Measurements from ENCODE around the gene ZNF134. TPM values are rescaled to one million over a fixed set of nuclear protein-coding genes. Genes with fewer than 3 reads are reported as not detected.

ZNF134 gene
- total RNA-seq, 1 donor from 2014 or later, result 17.4 TPM

DNA sequence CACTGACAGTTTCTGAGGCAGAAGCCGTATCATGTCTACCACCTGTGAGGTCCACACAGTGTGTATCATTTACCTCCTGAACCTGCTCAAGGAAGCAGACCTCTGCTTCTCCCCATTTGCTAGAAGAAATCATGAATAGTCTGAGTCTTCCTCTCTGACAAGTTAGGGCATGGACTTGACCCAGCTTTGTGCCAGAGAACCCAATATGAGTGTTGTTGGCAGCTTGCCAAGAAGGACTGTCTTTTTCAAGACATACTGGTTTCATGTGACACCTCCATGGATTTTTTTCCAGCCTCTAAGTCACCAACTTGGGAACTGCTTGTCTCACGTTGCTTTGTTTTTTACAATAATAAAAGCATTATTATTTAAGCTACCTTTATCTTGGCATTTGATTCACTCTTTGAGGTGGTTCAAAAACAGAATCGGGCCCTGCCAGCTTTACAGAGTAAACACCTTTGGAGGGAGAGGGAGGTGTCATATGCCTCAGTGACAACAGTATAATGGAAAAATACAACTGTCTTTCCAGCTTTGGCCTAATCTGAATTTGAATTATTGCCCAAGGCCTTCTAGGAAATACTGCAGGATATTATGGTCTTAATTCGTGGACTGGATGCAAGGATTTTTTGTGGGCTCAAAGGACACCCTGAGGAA is 28.5 kb downstream of the ZNF134 start:
- intact Hi-C loops (cut with DNase I), result no loop called here
- H3K4me3 ChIP-seq, result no peak overlapping the region
- no peak overlapping the region for H3K27ac ChIP-seq
- no peaks in the 10 kb centered on the region for H3K27me3 ChIP-seq (ENCODE audit: low read depth)
- no peak for DNase-seq
- H3K36me3 ChIP-seq, result peaks cover 42% of the 10 kb centered on the region
- H3K4me1 ChIP-seq, result no peaks in the 10 kb centered on the region
- TF ChIP-seq CTCF (IDR thresholded peaks at IDR 0.05), result no peak
- ATAC-seq, result no peak
- H3K9me3 ChIP-seq, result peaks cover 75% of the 10 kb centered on the region

GRCh38 chr19:57643734-57644133 is 29.7 kb downstream of the ZNF134 start:
- H3K27me3 ChIP-seq (ENCODE audit: low read depth), result no peaks in the 10 kb centered on the region
- no peak overlapping the region for H3K27ac ChIP-seq
- H3K36me3 ChIP-seq, result peaks cover 38% of the 10 kb centered on the region
- no peak overlapping the region for H3K4me3 ChIP-seq
- ATAC-seq, result no peak
- intact Hi-C loops (cut with DNase I), result no loop called here
- no peak for DNase-seq
- peaks cover 67% of the 10 kb centered on the region for H3K9me3 ChIP-seq
- no peak for TF ChIP-seq CTCF (IDR thresholded peaks at IDR 0.05)
- H3K4me1 ChIP-seq, result no peaks in the 10 kb centered on the region

DNA sequence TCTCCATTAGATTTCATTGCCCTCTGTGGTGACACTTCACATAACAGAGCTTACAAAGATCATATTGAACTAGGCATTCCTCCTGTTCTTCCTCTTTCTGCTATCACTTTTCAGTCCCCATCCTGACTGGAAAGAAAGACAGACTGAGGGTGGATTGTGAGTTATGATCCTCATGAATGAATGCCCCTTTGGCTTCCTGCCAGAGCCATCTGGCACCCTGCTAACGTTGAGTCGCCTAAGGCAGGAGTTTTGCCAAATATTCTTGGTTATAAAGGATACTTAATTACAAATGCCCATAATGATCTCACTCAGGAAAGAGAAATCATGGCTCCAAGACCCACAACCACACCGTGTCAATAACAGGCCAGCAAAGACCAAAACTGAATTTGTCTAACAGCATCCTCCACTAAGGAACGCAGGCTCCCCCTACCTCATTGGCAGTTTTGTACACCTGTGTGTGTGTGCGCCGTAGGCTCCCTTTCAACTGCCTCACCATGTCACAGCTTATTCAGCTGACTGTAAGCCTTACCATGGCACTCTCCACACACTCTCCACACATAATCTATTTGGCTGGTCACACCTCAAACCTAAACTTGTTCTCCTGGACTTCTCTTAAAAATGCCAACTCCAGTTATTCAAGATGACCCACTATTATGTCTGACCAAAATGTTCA is 34.4 kb downstream of the ZNF134 start:
- ATAC-seq, result no peak
- no peak for TF ChIP-seq CTCF (IDR thresholded peaks at IDR 0.05)
- no peak for DNase-seq
- no peak overlapping the region for H3K4me3 ChIP-seq
- H3K36me3 ChIP-seq, result no peaks in the 10 kb centered on the region
- no peaks in the 10 kb centered on the region for H3K27me3 ChIP-seq (ENCODE audit: low read depth)
- intact Hi-C loops (cut with DNase I), result no loop called here
- no peak overlapping the region for H3K27ac ChIP-seq
- H3K4me1 ChIP-seq, result no peaks in the 10 kb centered on the region
- peaks cover 20% of the 10 kb centered on the region for H3K9me3 ChIP-seq

GRCh38 chr19:57651654-57651996 is 37.6 kb downstream of the ZNF134 start:
- intact Hi-C loops (cut with DNase I), result no loop called here
- peak overlapping the region; percentile 2 for H3K4me3 ChIP-seq

DNA sequence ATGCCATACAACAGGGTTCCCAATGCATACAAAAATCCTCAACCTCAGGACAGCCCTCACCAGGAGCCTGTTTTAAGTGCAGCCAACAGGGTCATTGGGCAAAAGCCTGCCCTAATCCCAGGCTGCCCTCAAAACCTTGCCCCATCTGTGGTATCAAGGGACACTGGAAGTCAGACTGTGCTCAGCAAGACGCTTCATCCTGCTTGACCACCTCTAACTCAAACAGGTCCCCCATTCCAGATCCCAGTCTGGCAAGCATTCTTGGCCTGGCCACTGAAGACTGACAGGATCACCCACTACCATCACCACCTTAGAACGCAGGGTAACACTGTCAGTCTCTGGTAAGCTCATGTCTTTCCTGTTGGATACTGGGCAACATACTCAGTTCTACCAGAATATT is 39.6 kb downstream of the ZNF134 start:
- H3K4me3 ChIP-seq, result no peak overlapping the region
- H3K36me3 ChIP-seq, result no peaks in the 10 kb centered on the region
- ATAC-seq (no peak), DNase-seq (no peak)
- H3K9me3 ChIP-seq, result peaks cover 5% of the 10 kb centered on the region
- intact Hi-C loops (cut with DNase I), result no loop called here
- H3K27ac ChIP-seq, result no peak overlapping the region
- no peaks in the 10 kb centered on the region for H3K27me3 ChIP-seq (ENCODE audit: low read depth)
- H3K4me1 ChIP-seq, result no peaks in the 10 kb centered on the region
- no peak for TF ChIP-seq CTCF (IDR thresholded peaks at IDR 0.05)

More at GRCh38 chr19:57651654-57651996, 37.6 kb downstream of the ZNF134 start:
- Histone ChIP-seq H3K36me3 (no peaks in the 10 kb centered on the region), H3K4me1 (no peaks in the 10 kb centered on the region), H3K27me3 (ENCODE audit: low read depth) (no peaks in the 10 kb centered on the region), H3K27ac (no peak overlapping the region), H3K9me3 (peaks cover 10% of the 10 kb centered on the region)
- TF ChIP-seq CTCF (IDR thresholded peaks at IDR 0.05), result no peak
- ATAC-seq (no peak), DNase-seq (no peak)

Data from lower lobe of right lung (tissue), 2 donors.